Subcutaneous preadipocyte (primary cell): ENCODE measurements around the gene ATP6V1D. TPM values are rescaled to one million over a fixed set of nuclear protein-coding genes. Genes with fewer than 3 reads are reported as not detected.

Source experiments
- small RNA-seq: library from RNA; depleted of rRNA; stranded (forward); fragments of <200 nt; gene quantifications from one replicate; pipeline ENCODE3, GENCODE V24; 2012
- total RNA-seq: library from RNA; depleted of rRNA; stranded (reverse); fragments of >200 nt; gene quantifications from 2 replicates; pipeline ENCODE4 v1.2.3, GENCODE V29; 2012

The ATP6V1D gene
- total RNA-seq, result 70.4 and 83.0 TPM in 2 replicates

DNA sequence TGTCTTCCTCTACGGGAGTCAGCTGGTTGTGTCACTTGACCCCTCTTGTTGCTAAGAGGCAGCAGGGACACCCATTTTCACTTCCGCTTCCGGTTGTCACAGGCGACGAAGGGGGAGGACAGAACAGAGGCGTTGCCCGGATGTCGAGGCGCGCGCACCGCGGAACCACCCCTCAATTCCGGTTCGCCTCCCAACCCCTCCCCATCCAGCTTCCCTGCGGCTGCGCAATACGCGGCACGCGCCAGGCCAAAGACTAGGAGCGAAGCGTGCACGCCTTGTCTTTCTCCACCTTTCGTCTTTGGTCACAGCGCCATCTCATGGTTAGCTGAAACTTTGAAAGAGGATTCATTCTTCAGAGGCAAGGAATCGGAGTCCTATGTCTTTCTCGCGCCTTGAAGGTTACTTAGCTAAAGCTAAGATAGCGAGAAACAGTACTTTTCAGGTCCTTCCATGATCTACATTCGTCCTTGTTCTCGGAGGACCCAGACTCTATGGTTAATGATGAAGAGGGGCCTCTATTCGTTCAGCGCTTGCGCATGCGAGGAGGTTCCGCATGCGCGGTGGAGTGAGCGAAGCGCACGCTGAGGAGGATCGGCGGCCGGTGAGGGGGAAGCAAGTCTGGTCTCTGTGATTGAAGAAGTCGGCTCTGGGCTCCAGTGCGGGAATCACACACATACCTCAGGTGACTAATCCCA, at the start of gene ATP6V1D, which contains the start of gene EIF2S1:
Gene ATP6V1D (minus strand): TSS at position 30 of the 695 bp plus-strand sequence. CDS start 106 bp downstream, outside the sequence.
Gene EIF2S1 (plus strand): TSS at position 554 of the 695 bp plus-strand sequence. CDS start 4,440 bp downstream, outside the sequence.

Small RNA genes lying within 50 kb of the gene (small RNA-seq; reads per million reads assigned to genes)
- not detected for gene RF00019

Other genes starting within 250 kb of the ATP6V1D start
- gene GARIN2, start 170.4 kb downstream of the ATP6V1D start, total RNA-seq, result under 0.01 TPM in 1 of 2 replicates, not detected in the other
- gene PALS1, start 118.4 kb downstream of the ATP6V1D start, total RNA-seq, result 13.2 and 14.3 TPM in 2 replicates
- 168 and 179 TPM in 2 replicates for gene EIF2S1, start 524 bp upstream of the ATP6V1D start, total RNA-seq
- 1.8 and 15.1 TPM in 2 replicates for gene PLEK2, start 52.4 kb upstream of the ATP6V1D start, total RNA-seq
- gene TMEM229B, start 128.9 kb upstream of the ATP6V1D start, total RNA-seq, result 0.20 and 0.37 TPM in 2 replicates
- 0.37 and 0.98 TPM in 2 replicates for gene PLEKHH1, start 173.5 kb upstream of the ATP6V1D start, total RNA-seq
- 14.7 and 18.4 TPM in 2 replicates for gene PIGH, start 240.5 kb upstream of the ATP6V1D start, total RNA-seq